K562 (cell line): ENCODE data around the gene RPL27A.

Experiments used
- ETS2 ChIP-seq: IDR thresholded peaks from 2 replicates; pipeline ENCODE4 v1.6.1; 2016; ENCODE audit warnings: borderline replicate concordance, missing genetic modification characterization, mild to moderate bottlenecking, moderate library complexity, missing compliant biosample characterization; ENCODE audit not compliant: poor library complexity, severe bottlenecking
- HCFC1 ChIP-seq: IDR thresholded peaks from 2 replicates; pipeline ENCODE4 v1.6.1; 2012; ENCODE audit warnings: low read depth, low read length, improper control_type of control experiment
- KDM4B ChIP-seq, 2 experiments: fragments of 450-650 bp in 1 of 2; sonication (generic) in 1 of 2; IDR thresholded peaks; 2 replicates each; pipeline ENCODE4 v1.6.1; 2016 to 2017; ENCODE audit warnings: borderline replicate concordance in 2 of 2, antibody characterized with exemption in 1 of 2, low read depth in 1 of 2, mild to moderate bottlenecking in 1 of 2
- MEIS2 ChIP-seq: fragments of 450-650 bp; IDR thresholded peaks from 2 replicates; pipeline ENCODE4 v1.6.1; 2014; ENCODE audit warnings: mild to moderate bottlenecking; ENCODE audit not compliant: partially characterized antibody
- NRF1 ChIP-seq, 2 experiments: fragments of 450-650 bp; IDR thresholded peaks in 1 of 2; conservative IDR thresholded peaks in 1 of 2; 2 replicates each; pipeline ENCODE4 v1.6.1; 2014; ENCODE audit warnings: mild to moderate bottlenecking in 2 of 2
- PHF21A ChIP-seq: fragments of 450-650 bp; IDR thresholded peaks from 2 replicates; pipeline ENCODE4 v1.6.1; 2017; ENCODE audit warnings: low read depth, borderline replicate concordance
- POLR2AphosphoS5 ChIP-seq: IDR thresholded peaks from 2 replicates; pipeline ENCODE4 v1.6.1; 2011; ENCODE audit warnings: mild to moderate bottlenecking, low read depth, low read length, moderate library complexity; ENCODE audit not compliant: control insufficient read depth, insufficient read depth
- ZNF695 ChIP-seq: fragments of 450-650 bp; formaldehyde crosslinking; IDR thresholded peaks from 2 replicates; pipeline ENCODE4 v1.4.0; 2020; ENCODE audit warnings: mild to moderate bottlenecking, moderate library complexity
- TF ChIP-seq, protein P1 (sequence below): fragments of 250-450 bp; sonication (Bioruptor Pico); IDR thresholded peaks from 2 replicates; pipeline ENCODE4 v1.5.0; 2021; ENCODE audit warnings: mild to moderate bottlenecking, borderline replicate concordance
- TF ChIP-seq, protein P2 (sequence below), 3 experiments: IDR thresholded peaks in 2 of 3; conservative IDR thresholded peaks in 1 of 3; 2 replicates each; pipeline ENCODE4 v1.5.1; 2011 to 2012; ENCODE audit warnings: low read length in 3 of 3, mild to moderate bottlenecking in 3 of 3, control low read depth in 2 of 3, improper control_type of control experiment in 1 of 3, inconsistent platforms in 1 of 3, low read depth in 1 of 3, mixed read lengths in 1 of 3, moderate library complexity in 1 of 3; ENCODE audit not compliant: insufficient read depth in 2 of 3
- TF ChIP-seq, protein P3 (sequence below): fragments of 450-650 bp; IDR thresholded peaks from 2 replicates; pipeline ENCODE4 v1.7.0; 2016; ENCODE audit warnings: borderline replicate concordance

DNA sequence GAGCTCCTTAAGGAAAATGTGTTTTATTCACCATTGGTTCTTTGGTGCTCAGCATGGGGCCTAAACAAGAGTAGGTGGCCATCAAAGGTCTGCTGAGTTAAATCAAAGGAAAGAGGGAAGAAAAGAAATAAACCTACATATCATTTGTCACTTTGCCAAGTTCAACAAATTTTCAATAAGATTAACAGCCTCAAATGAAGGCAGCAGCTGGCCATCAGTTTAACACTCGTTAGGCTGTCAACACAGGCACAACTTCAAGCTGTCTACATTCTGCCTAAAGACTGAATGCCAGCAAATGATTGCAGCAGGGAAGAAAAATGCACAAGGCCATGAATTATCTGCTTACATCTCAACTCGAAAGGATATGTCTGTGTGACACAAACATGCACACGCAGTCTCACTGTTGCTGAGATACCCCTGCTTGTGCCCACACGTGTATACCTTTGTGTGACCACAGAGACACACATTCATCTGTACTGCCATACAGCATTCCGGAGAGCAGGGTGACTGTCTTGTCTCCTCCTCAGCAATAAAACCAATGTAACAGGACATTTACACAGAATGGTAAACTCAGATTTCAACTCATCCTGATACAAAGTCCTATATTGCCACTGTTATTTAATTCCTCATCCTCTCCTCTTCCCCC lies 40.3 kb upstream of the RPL27A start:
- TF ChIP-seq, protein P1, sequence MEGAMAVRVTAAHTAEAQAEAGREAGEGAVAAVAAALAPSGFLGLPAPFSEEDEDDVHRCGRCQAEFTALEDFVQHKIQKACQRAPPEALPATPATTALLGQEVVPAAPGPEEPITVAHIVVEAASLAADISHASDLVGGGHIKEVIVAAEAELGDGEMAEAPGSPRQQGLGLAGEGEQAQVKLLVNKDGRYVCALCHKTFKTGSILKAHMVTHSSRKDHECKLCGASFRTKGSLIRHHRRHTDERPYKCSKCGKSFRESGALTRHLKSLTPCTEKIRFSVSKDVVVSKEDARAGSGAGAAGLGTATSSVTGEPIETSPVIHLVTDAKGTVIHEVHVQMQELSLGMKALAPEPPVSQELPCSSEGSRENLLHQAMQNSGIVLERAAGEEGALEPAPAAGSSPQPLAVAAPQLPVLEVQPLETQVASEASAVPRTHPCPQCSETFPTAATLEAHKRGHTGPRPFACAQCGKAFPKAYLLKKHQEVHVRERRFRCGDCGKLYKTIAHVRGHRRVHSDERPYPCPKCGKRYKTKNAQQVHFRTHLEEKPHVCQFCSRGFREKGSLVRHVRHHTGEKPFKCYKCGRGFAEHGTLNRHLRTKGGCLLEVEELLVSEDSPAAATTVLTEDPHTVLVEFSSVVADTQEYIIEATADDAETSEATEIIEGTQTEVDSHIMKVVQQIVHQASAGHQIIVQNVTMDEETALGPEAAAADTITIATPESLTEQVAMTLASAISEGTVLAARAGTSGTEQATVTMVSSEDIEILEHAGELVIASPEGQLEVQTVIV (CRISPR knock-in tag), result no peak
- TF ChIP-seq PHF21A, result no peak
- TF ChIP-seq NRF1 (conservative IDR thresholded peaks at IDR 0.05 in 1 of 2, IDR thresholded peaks at IDR 0.05 in 1 of 2), result no peak
- TF ChIP-seq HCFC1, result no peak
- no peak for TF ChIP-seq ETS2 (tag)
- no peak for TF ChIP-seq MEIS2
- TF ChIP-seq, protein P2, sequence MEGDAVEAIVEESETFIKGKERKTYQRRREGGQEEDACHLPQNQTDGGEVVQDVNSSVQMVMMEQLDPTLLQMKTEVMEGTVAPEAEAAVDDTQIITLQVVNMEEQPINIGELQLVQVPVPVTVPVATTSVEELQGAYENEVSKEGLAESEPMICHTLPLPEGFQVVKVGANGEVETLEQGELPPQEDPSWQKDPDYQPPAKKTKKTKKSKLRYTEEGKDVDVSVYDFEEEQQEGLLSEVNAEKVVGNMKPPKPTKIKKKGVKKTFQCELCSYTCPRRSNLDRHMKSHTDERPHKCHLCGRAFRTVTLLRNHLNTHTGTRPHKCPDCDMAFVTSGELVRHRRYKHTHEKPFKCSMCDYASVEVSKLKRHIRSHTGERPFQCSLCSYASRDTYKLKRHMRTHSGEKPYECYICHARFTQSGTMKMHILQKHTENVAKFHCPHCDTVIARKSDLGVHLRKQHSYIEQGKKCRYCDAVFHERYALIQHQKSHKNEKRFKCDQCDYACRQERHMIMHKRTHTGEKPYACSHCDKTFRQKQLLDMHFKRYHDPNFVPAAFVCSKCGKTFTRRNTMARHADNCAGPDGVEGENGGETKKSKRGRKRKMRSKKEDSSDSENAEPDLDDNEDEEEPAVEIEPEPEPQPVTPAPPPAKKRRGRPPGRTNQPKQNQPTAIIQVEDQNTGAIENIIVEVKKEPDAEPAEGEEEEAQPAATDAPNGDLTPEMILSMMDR (IDR thresholded peaks at IDR 0.05 in 2 of 3, conservative IDR thresholded peaks at IDR 0.05 in 1 of 3; ENCODE audit: insufficient read depth in 2 of 3, low read depth in 1 of 3, low read length in 3 of 3), result no peak
- TF ChIP-seq KDM4B (IDR thresholded peaks at IDR 0.05; ENCODE audit: borderline replicate concordance in 2 of 2, low read depth in 1 of 2), result no peak
- TF ChIP-seq ZNF695 (CRISPR knock-in tag), result no peak
- TF ChIP-seq, protein P3, sequence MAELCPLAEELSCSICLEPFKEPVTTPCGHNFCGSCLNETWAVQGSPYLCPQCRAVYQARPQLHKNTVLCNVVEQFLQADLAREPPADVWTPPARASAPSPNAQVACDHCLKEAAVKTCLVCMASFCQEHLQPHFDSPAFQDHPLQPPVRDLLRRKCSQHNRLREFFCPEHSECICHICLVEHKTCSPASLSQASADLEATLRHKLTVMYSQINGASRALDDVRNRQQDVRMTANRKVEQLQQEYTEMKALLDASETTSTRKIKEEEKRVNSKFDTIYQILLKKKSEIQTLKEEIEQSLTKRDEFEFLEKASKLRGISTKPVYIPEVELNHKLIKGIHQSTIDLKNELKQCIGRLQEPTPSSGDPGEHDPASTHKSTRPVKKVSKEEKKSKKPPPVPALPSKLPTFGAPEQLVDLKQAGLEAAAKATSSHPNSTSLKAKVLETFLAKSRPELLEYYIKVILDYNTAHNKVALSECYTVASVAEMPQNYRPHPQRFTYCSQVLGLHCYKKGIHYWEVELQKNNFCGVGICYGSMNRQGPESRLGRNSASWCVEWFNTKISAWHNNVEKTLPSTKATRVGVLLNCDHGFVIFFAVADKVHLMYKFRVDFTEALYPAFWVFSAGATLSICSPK, result no peak
- no peak for TF ChIP-seq POLR2AphosphoS5
